ENCODE results near the gene MLPH. TPM values are rescaled to one million over a fixed set of nuclear protein-coding genes. Genes with fewer than 3 reads are reported as not detected.

The MLPH gene, protein sequence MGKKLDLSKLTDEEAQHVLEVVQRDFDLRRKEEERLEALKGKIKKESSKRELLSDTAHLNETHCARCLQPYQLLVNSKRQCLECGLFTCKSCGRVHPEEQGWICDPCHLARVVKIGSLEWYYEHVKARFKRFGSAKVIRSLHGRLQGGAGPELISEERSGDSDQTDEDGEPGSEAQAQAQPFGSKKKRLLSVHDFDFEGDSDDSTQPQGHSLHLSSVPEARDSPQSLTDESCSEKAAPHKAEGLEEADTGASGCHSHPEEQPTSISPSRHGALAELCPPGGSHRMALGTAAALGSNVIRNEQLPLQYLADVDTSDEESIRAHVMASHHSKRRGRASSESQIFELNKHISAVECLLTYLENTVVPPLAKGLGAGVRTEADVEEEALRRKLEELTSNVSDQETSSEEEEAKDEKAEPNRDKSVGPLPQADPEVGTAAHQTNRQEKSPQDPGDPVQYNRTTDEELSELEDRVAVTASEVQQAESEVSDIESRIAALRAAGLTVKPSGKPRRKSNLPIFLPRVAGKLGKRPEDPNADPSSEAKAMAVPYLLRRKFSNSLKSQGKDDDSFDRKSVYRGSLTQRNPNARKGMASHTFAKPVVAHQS
- total RNA-seq, result not detected

DNA sequence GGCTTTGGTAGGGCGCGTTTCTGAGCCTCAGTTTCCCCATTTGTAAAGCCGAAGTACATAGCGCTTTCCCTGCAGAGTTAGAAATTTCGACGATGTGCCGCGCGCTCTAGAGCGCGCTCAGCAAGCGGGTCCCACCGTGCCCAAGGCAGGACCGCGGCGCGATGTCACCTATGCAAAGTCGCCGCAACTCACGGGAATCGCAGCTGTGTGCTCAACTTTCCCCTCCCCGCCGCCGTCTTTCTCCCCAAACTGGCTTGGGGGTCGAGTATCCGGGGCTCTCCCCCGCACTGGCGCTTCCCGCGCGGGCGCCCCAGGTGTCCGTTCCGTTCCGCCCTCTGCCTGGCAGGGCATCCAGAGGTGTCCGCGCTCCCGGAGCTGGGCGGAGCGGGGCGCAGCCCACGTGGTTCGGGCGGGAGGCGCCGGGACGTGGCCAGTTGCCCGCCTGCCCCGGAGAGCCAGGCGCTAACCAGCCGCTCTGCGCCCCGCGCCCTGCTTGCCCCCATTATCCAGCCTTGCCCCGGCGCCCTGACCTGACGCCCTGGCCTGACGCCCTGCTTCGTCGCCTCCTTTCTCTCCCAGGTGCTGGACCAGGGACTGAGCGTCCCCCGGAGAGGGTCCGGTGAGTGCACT is at the start of gene MLPH:
MLPH (plus strand) TSS at position 433 of the 630 bp plus-strand sequence. CDS start 6,176 bp downstream, outside the sequence.
- H3K9me3 Mint-ChIP-seq, result peaks cover 11% of the 10 kb centered on the region
- no peak within 1 kb of the TSS for H3K4me3 Mint-ChIP-seq
- DNase-seq, result no peak
- CTCF ChIA-PET, result no interaction called here
- peaks cover 35% of the 10 kb centered on the region for H3K27me3 Mint-ChIP-seq (ENCODE audit: low read depth)
- no peak within 1 kb of the TSS for H3K27ac Mint-ChIP-seq
- H3K36me3 Mint-ChIP-seq (ENCODE audit: low read depth), result no peaks in the 10 kb centered on the region
- intact Hi-C loops (cut with micrococcal nuclease), result no loop called here
- H3K4me1 Mint-ChIP-seq (ENCODE audit: low read depth), result no peaks in the 10 kb centered on the region

DNA sequence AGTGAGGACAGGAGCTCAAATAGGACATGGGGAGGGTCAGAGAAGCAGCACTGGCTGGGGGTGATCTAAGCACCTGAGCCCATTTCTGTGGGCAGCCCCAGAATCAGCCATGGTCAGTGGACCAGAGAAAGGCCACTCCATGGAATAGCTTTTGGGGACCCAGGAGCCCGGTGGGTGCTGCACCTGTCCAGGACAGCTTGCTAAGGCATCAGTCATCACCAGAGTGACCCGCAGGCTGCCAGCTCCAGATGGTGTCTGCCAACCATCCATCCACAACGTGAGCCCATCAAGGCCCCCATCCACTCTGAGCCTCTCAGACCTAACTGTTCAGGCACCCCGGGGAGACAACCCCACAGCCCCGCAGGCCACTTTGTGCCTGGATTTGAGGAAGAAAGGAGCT is 49.5 kb upstream of the MLPH start:
- DNase-seq, result no peak
- H3K27me3 Mint-ChIP-seq (ENCODE audit: low read depth), result no peaks in the 10 kb centered on the region
- peaks cover 4% of the 10 kb centered on the region for H3K9me3 Mint-ChIP-seq
- intact Hi-C loops (cut with micrococcal nuclease), result no loop called here
- no peak overlapping the region for H3K27ac Mint-ChIP-seq
- peaks cover 3% of the 10 kb centered on the region for H3K36me3 Mint-ChIP-seq (ENCODE audit: low read depth)
- H3K4me1 Mint-ChIP-seq (ENCODE audit: low read depth), result peaks cover 85% of the 10 kb centered on the region
- H3K4me3 Mint-ChIP-seq, result no peak overlapping the region
- CTCF ChIA-PET, result no interaction called here

DNA sequence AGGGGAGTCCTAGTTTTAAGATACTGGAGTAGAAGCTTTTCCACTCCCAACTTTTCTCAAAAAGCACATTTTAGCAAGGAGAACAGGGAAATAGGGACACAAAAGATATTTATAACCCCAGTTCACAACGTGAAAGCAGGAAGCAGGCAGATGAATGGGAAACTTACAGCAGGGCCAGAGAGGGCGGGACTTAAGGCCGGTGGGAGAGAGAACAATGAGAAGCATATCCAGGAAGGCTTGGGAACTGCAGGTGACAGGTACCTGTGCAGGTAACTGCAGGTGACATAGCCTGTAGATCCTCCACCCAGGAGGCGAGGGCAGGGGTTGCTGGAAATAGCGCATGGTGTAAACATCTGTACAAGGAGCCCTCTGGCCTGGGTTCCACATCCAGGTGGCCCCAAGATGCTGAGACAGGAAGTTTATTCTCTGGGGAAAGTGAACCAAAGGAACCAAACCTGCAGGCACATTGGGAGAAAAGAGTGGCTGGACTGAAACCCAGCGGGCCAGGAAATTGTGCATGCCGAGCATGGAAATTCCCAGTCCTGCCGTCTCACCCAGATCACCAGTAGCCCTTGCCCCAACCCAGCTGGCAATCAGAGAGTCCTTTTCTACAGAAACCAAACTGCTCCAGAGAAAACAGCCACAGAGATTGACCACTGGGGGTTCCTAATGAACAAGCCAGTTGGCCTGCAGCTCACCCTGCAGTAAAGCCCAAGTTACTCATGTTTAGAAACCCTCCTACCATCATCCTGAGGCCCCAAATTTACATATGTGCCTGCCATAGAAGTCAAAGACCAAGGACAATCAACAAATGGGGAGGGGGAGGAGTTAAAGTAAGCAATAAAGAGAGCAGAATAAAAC is 48.7 kb upstream of the MLPH start:
- Mint-ChIP-seq H3K27me3 (ENCODE audit: low read depth) (no peaks in the 10 kb centered on the region), H3K4me1 (ENCODE audit: low read depth) (peaks cover 81% of the 10 kb centered on the region), H3K36me3 (ENCODE audit: low read depth) (peaks cover 3% of the 10 kb centered on the region), H3K9me3 (peaks cover 4% of the 10 kb centered on the region), H3K4me3 (no peak overlapping the region), H3K27ac (no peak overlapping the region)
- DNase-seq, result no peak
- intact Hi-C loops (cut with micrococcal nuclease), result no loop called here
- CTCF ChIA-PET, result interaction anchor here (0.7 to 1.2 kb wide), 2 partner anchors 10 to 21 kb away, joined by 3 to 7 read pairs; no protein-coding TSS in a partner anchor

DNA sequence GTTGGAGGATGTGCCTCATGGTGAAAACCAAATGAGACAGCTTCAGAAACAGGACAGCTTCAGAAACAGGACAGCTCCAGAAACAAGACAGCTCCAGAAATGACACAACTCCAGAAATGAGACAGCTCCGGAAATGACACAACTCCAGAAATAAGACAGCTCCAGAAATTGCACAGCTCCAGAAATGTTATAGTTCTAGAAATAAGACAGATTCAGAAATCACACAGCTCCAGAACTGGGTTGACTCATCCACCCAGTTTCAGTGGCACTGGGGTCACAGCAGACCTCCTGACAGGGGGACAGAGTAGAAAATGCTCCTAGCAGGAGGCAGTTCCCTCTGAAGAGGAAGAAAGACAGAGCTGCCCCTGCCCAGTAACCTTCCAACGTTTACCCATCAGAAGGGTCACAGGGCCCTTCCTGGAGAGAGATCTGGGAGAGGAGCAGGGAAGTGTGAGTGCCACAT is 46.2 kb upstream of the MLPH start:
- Mint-ChIP-seq H3K36me3 (ENCODE audit: low read depth) (peaks cover 3% of the 10 kb centered on the region), H3K9me3 (peaks cover 4% of the 10 kb centered on the region), H3K27ac (peak overlapping the region; percentile 81), H3K4me1 (ENCODE audit: low read depth) (peaks cover 63% of the 10 kb centered on the region), H3K4me3 (no peak overlapping the region), H3K27me3 (ENCODE audit: low read depth) (no peaks in the 10 kb centered on the region)
- intact Hi-C loops (cut with micrococcal nuclease), result loop anchor here (1.0 to 5.0 kb wide), 6 partner anchors 13 to 561 kb away; no protein-coding TSS in a partner anchor
- CTCF ChIA-PET, result interaction anchor here (1.0 to 1.9 kb wide), 8 partner anchors 10 to 115 kb away, joined by 3 to 16 read pairs (median 6); no protein-coding TSS in a partner anchor
- DNase-seq, result peak; percentile 83

DNA sequence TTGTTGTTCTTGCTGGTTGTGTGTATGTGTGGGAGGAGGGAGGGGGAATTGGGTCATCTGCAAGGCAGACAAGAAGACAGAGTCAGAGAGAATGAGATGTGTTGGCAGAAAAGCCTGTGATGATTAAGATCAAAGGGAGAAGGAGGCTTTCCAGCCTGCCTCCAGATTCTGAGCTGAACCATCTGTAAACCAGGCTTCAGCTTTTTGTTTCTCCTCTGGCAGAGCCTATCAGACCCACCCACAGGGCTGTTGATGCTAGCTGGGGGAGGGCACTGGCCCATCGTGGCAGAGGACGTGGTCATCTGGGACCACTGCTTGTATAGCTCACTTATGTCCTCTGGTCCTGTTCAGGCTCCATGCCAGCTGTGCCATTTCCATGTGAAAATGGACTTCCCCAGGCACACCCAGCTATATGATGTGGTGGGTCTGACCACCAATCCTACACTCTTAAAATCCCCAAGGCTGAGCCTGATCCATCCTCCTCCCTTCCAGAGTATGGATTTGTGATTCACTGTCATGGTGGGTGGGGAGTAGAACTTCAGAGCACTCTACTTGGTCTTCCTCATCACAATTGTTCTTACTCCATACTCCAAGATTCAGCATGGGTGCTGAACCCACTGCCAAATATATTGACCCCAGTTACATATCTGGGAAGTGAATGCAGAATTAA is 45.3 kb upstream of the MLPH start:
- intact Hi-C loops (cut with micrococcal nuclease), result loop anchor here (1.0 to 5.0 kb wide), 5 partner anchors 13 to 561 kb away; no protein-coding TSS in a partner anchor
- Mint-ChIP-seq H3K4me3 (peak overlapping the region; percentile 1), H3K36me3 (ENCODE audit: low read depth) (peaks cover 3% of the 10 kb centered on the region), H3K9me3 (peaks cover 4% of the 10 kb centered on the region), H3K27ac (peak overlapping the region; percentile 81), H3K4me1 (ENCODE audit: low read depth) (peaks cover 57% of the 10 kb centered on the region), H3K27me3 (ENCODE audit: low read depth) (no peaks in the 10 kb centered on the region)
- CTCF ChIA-PET, result interaction anchor here (0.8 to 2.1 kb wide), 10 partner anchors 9 to 114 kb away, joined by 3 to 23 read pairs (median 4); no protein-coding TSS in a partner anchor
- DNase-seq, result peak; percentile 60

DNA sequence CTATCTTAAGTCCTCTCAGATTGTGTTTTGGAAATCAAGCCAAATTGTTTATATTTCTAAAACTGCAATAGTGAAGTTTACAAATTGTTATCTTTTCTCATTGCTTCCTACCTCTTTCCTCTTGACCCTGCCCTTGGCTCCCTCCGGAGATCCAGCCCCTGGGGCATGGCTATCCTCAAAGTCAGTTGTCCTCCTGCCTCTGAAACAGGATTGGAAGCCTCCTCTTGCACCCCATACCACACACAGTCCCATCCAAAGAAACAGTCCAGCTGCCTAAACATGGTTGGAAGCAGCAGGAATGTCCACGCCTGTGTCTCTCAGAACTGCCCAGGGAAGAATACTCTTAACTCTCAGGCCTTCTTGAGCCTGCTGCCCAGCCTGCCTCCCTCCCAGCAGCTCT is 43.0 kb upstream of the MLPH start:
- Mint-ChIP-seq H3K27me3 (ENCODE audit: low read depth) (no peaks in the 10 kb centered on the region), H3K4me1 (ENCODE audit: low read depth) (peaks cover 40% of the 10 kb centered on the region), H3K36me3 (ENCODE audit: low read depth) (peaks cover 2% of the 10 kb centered on the region), H3K4me3 (no peak overlapping the region), H3K27ac (no peak overlapping the region), H3K9me3 (peaks cover 2% of the 10 kb centered on the region)
- intact Hi-C loops (cut with micrococcal nuclease), result loop anchor here (5.0 kb wide), 1 partner anchor 558 kb away; no protein-coding TSS in a partner anchor
- CTCF ChIA-PET, result interaction anchor here (0.6 to 2.1 kb wide), 4 partner anchors 23 to 128 kb away, joined by 3 to 4 read pairs (median 4); no protein-coding TSS in a partner anchor
- no peak for DNase-seq

DNA sequence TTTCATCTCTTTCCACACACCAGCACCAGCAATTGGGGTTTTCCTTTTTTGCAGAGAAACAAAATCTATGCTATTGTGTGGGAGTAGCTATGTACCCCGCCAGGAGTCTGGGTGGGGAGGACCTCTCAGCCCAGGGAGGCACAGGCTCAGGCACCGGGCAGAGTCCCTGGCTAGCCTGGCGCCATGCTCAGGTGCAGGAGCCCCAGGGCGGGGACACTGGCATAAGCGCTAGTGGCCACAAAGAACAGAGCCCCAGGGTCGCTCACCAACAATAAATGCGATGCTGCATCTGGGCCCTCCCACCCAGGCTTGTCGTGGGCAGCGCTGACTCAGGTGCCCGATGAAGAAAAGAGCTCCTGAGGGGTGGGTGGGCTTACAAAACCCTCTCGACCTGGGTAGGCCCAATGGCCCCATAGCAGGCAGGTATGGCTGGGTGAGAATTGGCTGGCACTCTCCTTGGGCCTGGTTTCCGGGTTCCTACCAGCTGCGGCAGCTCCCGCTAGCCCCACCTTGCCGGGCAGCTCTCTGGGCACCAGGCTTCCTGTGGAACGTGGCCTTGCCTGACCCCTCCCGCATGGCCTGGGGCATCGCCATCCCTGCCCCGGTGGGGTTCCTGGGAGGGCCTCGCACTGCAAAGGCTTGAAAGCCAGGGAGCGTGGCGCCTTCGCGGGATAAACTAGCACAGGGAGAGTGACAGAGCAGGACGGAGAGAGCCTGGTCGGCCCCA is 41.3 kb upstream of the MLPH start:
- intact Hi-C loops (cut with micrococcal nuclease), result no loop called here
- Mint-ChIP-seq H3K27ac (no peak overlapping the region), H3K4me1 (ENCODE audit: low read depth) (peaks cover 36% of the 10 kb centered on the region), H3K36me3 (ENCODE audit: low read depth) (no peaks in the 10 kb centered on the region), H3K9me3 (no peaks in the 10 kb centered on the region), H3K4me3 (no peak overlapping the region), H3K27me3 (ENCODE audit: low read depth) (no peaks in the 10 kb centered on the region)
- no peak for DNase-seq
- CTCF ChIA-PET, result interaction anchor here (1.1 to 1.3 kb wide), 2 partner anchors 25 kb away, joined by 3 to 4 read pairs; no protein-coding TSS in a partner anchor

DNA sequence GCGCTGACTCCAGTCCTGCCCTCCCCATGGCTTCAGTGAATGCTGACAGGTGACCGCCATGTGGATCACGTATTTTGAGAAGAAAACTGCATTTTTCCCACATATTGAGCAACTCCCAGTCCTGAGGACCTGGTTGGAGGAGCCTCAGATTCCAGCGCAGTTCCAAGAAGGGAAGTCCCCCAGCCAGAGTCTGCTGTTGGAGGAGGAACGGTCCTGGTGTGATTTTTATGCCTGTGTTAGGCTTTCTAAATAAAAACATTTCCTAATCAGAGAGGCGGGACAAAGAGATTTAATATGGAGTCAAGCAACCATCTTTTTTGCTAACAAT is 40.7 kb upstream of the MLPH start:
- no peak overlapping the region for H3K27ac Mint-ChIP-seq

DNA sequence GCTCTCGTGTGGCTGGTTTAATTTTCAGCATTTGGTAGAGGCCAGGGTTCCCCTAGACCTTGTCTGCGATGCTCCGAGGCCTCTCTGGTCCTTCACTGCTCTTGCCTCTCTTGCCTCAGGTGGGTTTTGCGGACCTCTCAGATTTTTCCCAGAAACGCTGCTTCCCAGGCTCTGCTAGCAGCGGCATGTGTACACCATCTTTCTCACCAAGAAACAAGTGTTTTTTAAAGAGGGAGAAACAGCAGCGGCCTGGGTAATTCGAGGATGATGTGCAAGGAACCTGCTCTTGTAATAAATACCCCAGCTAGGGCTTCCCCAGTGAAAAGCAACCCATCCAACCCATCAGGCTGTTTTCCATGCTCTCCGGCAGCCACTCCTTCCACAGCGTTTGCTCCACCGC is 39.6 kb upstream of the MLPH start:
- no peak overlapping the region for H3K27ac Mint-ChIP-seq
- no peaks in the 10 kb centered on the region for H3K9me3 Mint-ChIP-seq
- H3K4me3 Mint-ChIP-seq, result no peak overlapping the region
- intact Hi-C loops (cut with micrococcal nuclease), result no loop called here
- CTCF ChIA-PET, result interaction anchor here (5.0 kb wide), 1 partner anchor 26 kb away, joined by 21 read pairs; no protein-coding TSS in a partner anchor
- no peaks in the 10 kb centered on the region for H3K27me3 Mint-ChIP-seq (ENCODE audit: low read depth)
- no peaks in the 10 kb centered on the region for H3K36me3 Mint-ChIP-seq (ENCODE audit: low read depth)
- H3K4me1 Mint-ChIP-seq (ENCODE audit: low read depth), result peaks cover 19% of the 10 kb centered on the region
- DNase-seq, result no peak

More for the DNA sequence above, 40.7 kb upstream of the MLPH start:
- Mint-ChIP-seq H3K4me1 (ENCODE audit: low read depth) (peaks cover 31% of the 10 kb centered on the region), H3K27me3 (ENCODE audit: low read depth) (no peaks in the 10 kb centered on the region), H3K4me3 (no peak overlapping the region), H3K36me3 (ENCODE audit: low read depth) (no peaks in the 10 kb centered on the region), H3K9me3 (no peaks in the 10 kb centered on the region)
- CTCF ChIA-PET, result no interaction called here
- intact Hi-C loops (cut with micrococcal nuclease), result no loop called here
- no peak for DNase-seq

DNA sequence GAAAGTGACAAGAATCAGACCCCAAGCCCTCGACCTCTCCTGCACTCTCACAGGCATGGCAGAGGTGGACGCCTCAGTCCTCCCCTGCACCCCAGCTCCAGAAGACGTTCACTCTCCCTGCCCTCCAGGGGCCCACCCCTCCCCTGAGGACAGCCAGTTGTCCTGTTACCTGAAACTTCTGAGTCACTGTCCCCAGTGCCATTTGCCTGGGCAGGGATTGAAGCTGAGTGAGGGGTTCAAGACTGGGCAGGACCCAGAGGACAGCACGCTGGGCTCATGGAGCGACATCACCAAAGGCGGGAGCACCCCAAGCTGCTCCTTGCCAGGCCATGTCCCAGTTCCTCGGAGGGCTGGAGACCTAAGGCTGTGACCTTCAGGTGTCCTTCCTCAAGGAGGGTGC is 38.9 kb upstream of the MLPH start:
- Mint-ChIP-seq H3K4me3 (no peak overlapping the region), H3K4me1 (ENCODE audit: low read depth) (peaks cover 15% of the 10 kb centered on the region), H3K27ac (no peak overlapping the region), H3K9me3 (no peaks in the 10 kb centered on the region), H3K27me3 (ENCODE audit: low read depth) (no peaks in the 10 kb centered on the region), H3K36me3 (ENCODE audit: low read depth) (no peaks in the 10 kb centered on the region)
- intact Hi-C loops (cut with micrococcal nuclease), result no loop called here
- CTCF ChIA-PET, result interaction anchor here (5.0 kb wide), 1 partner anchor 27 kb away, joined by 21 read pairs; no protein-coding TSS in a partner anchor
- no peak for DNase-seq

DNA sequence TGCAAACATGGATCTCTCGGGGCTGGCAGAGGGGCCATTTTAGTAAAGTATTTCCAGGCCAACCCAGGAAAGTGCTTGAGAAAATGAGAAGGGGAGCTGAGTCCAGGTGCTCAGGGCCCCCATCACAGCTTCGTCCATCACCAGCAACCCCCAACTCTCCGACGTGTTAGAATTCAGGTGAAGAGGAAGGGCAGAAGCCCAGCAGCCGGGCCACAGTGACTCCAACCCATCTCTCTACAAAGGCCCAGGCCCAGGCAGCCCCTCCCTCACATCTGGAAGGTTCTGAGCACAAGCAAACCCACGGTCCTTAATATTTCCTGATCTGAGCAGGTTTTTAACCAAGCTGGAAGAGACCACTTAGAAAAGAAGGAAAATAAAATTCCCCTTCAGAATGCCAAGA is 38.4 kb upstream of the MLPH start:
- Mint-ChIP-seq H3K36me3 (ENCODE audit: low read depth) (no peaks in the 10 kb centered on the region), H3K4me1 (ENCODE audit: low read depth) (peaks cover 15% of the 10 kb centered on the region), H3K27me3 (ENCODE audit: low read depth) (no peaks in the 10 kb centered on the region), H3K9me3 (no peaks in the 10 kb centered on the region), H3K4me3 (no peak overlapping the region), H3K27ac (no peak overlapping the region)
- DNase-seq, result no peak
- intact Hi-C loops (cut with micrococcal nuclease), result no loop called here
- CTCF ChIA-PET, result interaction anchor here (5.0 kb wide), 1 partner anchor 27 kb away, joined by 21 read pairs; no protein-coding TSS in a partner anchor

Data from activated naive CD4-positive, alpha-beta T cell treated with anti-CD3 and anti-CD28 coated beads for 36 hours (primary cell).